ENCODE results near the gene FPR1. TPM values are rescaled to one million over a fixed set of nuclear protein-coding genes. Genes with fewer than 3 reads are reported as not detected.
"Not testable (repeated sequence)": the region's sequence is repeated elsewhere in the genome, so short reads cannot be mapped to it uniquely, and the experiment has no call there.

FPR1 gene
- total and polyA plus RNA-seq, 7 donors, result 0.45 to 6.7 (median 2.1) TPM

- TF ChIP-seq CTCF (IDR thresholded peaks at IDR 0.05), result no peak
- ATAC-seq, result no peak
- H3K27ac ChIP-seq, result no peak overlapping the region
- intact Hi-C loops (cut with DNase I), result loop anchor here in 1 of 2 donors (5.0 kb wide), 1 partner anchor 443 kb away; no protein-coding TSS in a partner anchor
- no peaks in the 10 kb centered on the region for H3K36me3 ChIP-seq (ENCODE audit: insufficient read depth in 1 of 2, low read depth in 1 of 2)
- H3K9me3 ChIP-seq, result no peaks in the 10 kb centered on the region
- WGBS, 3 donors, result 38 to 49% (median 49%) methylated on average over 2 of the region's 2 CpGs
- no peak overlapping the region for H3K4me3 ChIP-seq
- H3K27me3 ChIP-seq (ENCODE audit: insufficient read depth in 3 of 3, low read length in 2 of 3), result peaks cover 0 to 19% (median 0%) of the 10 kb centered on the region in 3 donors
- no peaks in the 10 kb centered on the region for H3K4me1 ChIP-seq
- DNase-seq, result no peak
Measured at GRCh38 chr19:51780270-51780669, 28.6 kb upstream of the FPR1 start.

- peaks cover 0 to 19% (median 0%) of the 10 kb centered on the region in 3 donors for H3K27me3 ChIP-seq (ENCODE audit: insufficient read depth in 3 of 3, low read length in 2 of 3)
- no peaks in the 10 kb centered on the region for H3K4me1 ChIP-seq
- intact Hi-C loops (cut with DNase I), result loop anchor here in 1 of 2 donors (5.0 kb wide), 2 partner anchors 307 to 442 kb away; no protein-coding TSS in a partner anchor
- H3K9me3 ChIP-seq, result no peaks in the 10 kb centered on the region
- TF ChIP-seq CTCF (IDR thresholded peaks at IDR 0.05), result no peak
- no peak overlapping the region for H3K4me3 ChIP-seq
- 26 to 52% (median 37%) methylated on average over 2 of the region's 2 CpGs for WGBS, 3 donors
- no peaks in the 10 kb centered on the region for H3K36me3 ChIP-seq (ENCODE audit: insufficient read depth in 1 of 2, low read depth in 1 of 2)
- DNase-seq (no peak), ATAC-seq (no peak)
- H3K27ac ChIP-seq, result no peak overlapping the region
Measured at GRCh38 chr19:51779703-51780102, 28.0 kb upstream of the FPR1 start.

- no peak overlapping the region for H3K4me3 ChIP-seq
- no peaks in the 10 kb centered on the region for H3K9me3 ChIP-seq
- H3K4me1 ChIP-seq, result no peaks in the 10 kb centered on the region
- intact Hi-C loops (cut with DNase I), result loop anchor here in 1 of 2 donors (5.0 kb wide), 1 partner anchor 307 kb away; no protein-coding TSS in a partner anchor
- TF ChIP-seq CTCF (IDR thresholded peaks at IDR 0.05), result no peak
- no peak for DNase-seq
- no peaks in the 10 kb centered on the region for H3K36me3 ChIP-seq (ENCODE audit: insufficient read depth in 1 of 2, low read depth in 1 of 2)
- WGBS, 3 donors, result 67 to 87% (median 70%) methylated on average over 1 of the region's 1 CpG
- peaks cover 0 to 19% (median 0%) of the 10 kb centered on the region in 3 donors for H3K27me3 ChIP-seq (ENCODE audit: insufficient read depth in 3 of 3, low read length in 2 of 3)
- no peak for ATAC-seq
- H3K27ac ChIP-seq, result no peak overlapping the region
Measured at GRCh38 chr19:51779181-51779580, 27.5 kb upstream of the FPR1 start.

GRCh38 chr19:51777570-51778462 is 26.1 kb upstream of the FPR1 start:
- peak in 3 of 4 donors; percentile 47 to 59 (median 58) for ATAC-seq
- Histone ChIP-seq H3K9me3 (no peaks in the 10 kb centered on the region), H3K4me3 (no peak overlapping the region), H3K27ac (no peak overlapping the region), H3K36me3 (ENCODE audit: insufficient read depth in 1 of 2, low read depth in 1 of 2) (no peaks in the 10 kb centered on the region), H3K4me1 (no peaks in the 10 kb centered on the region), H3K27me3 (ENCODE audit: insufficient read depth in 3 of 3, low read length in 2 of 3) (peaks cover 0 to 19% (median 0%) of the 10 kb centered on the region in 3 donors)
- intact Hi-C loops (cut with DNase I), result loop anchor here in 1 of 2 donors (5.0 kb wide), 1 partner anchor 306 kb away; no protein-coding TSS in a partner anchor
- 28 to 31% (median 29%) methylated on average over 23 of the region's 23 CpGs for WGBS, 3 donors
- peak; percentile 68 for TF ChIP-seq CTCF (IDR thresholded peaks at IDR 0.05)
- DNase-seq, result peak; percentile 44 to 68

GRCh38 chr19:51776561-51776960 is 24.9 kb upstream of the FPR1 start:
- WGBS, 3 donors, result 90 to 96% (median 93%) methylated on average over 1 of the region's 1 CpG
- H3K27ac ChIP-seq; DNase-seq; ATAC-seq; H3K9me3 ChIP-seq; H3K36me3 ChIP-seq (ENCODE audit: insufficient read depth in 1 of 2, low read depth in 1 of 2); H3K4me1 ChIP-seq; H3K4me3 ChIP-seq: not testable (repeated sequence)
- H3K27me3 ChIP-seq (ENCODE audit: insufficient read depth in 3 of 3, low read length in 2 of 3), result peaks cover 0 to 19% (median 0%) of the 10 kb centered on the region in 3 donors
- intact Hi-C loops (cut with DNase I), result loop anchor here in 1 of 2 donors (5.0 kb wide), 1 partner anchor 304 kb away; no protein-coding TSS in a partner anchor
